Astrocyte (in vitro differentiated cells and primary cell): ENCODE measurements around the gene FHIT. TPM values are rescaled to one million over a fixed set of nuclear protein-coding genes. Genes with fewer than 3 reads are reported as not detected.

Experiments
- DNase-seq: peaks from one replicate; pipeline ENCODE4 v3.0.0-alpha.2; 2010; ENCODE audit warnings: low read depth
- FAIRE-seq: peaks from 2 replicates; lab custom pipeline; 2011; peaks lifted over from hg19 to GRCh38; lab: Jason Lieb, UNC
- H2AFZ ChIP-seq: 2 replicates; pipeline ENCODE4 v1.6.0; 2012; ENCODE audit warnings: low read depth, low read length, inconsistent platforms
- H3K27ac ChIP-seq: 2 replicates; pipeline ENCODE4 v1.5.1; 2011; ENCODE audit warnings: low read depth, low read length, inconsistent platforms
- H3K27me3 ChIP-seq: 2 replicates; pipeline ENCODE4 v1.6.0; 2011; ENCODE audit warnings: low read length, inconsistent platforms; ENCODE audit not compliant: insufficient read depth
- H3K36me3 ChIP-seq: 2 replicates; pipeline ENCODE4 v1.5.1; 2011; ENCODE audit warnings: low read length, inconsistent platforms; ENCODE audit not compliant: insufficient read depth
- H3K4me1 ChIP-seq: 2 replicates; pipeline ENCODE4 v1.5.1; 2011; ENCODE audit warnings: low read length, inconsistent platforms; ENCODE audit not compliant: insufficient read depth
- H3K4me2 ChIP-seq: 2 replicates; pipeline ENCODE4 v1.6.0; 2012; ENCODE audit warnings: low read length, inconsistent platforms
- H3K4me3 ChIP-seq: 2 replicates; pipeline ENCODE4 v1.5.1; 2011; ENCODE audit warnings: low read depth, mild to moderate bottlenecking, low read length, inconsistent platforms; ENCODE audit not compliant: insufficient read depth
- H3K79me2 ChIP-seq: 2 replicates; pipeline ENCODE4 v1.6.0; 2012; ENCODE audit warnings: mild to moderate bottlenecking, low read length, inconsistent platforms; ENCODE audit not compliant: insufficient read depth
- H3K9ac ChIP-seq: 2 replicates; pipeline ENCODE4 v1.6.0; 2012; ENCODE audit warnings: mild to moderate bottlenecking, low read length, inconsistent platforms
- H3K9me3 ChIP-seq: 2 replicates; pipeline ENCODE4 v1.5.1; 2012; ENCODE audit warnings: low read depth, mild to moderate bottlenecking, low read length, inconsistent platforms; ENCODE audit not compliant: insufficient read depth
- H4K20me1 ChIP-seq: 2 replicates; pipeline ENCODE4 v1.6.0; 2012; ENCODE audit warnings: low read length, inconsistent platforms; ENCODE audit not compliant: insufficient read depth
- H3K27ac Mint-ChIP-seq: one replicate; pipeline ENCODE4 v1.8.0; 2021; ENCODE audit warnings: mild to moderate bottlenecking, mixed read lengths; ENCODE audit not compliant: unreplicated experiment
- H3K27me3 Mint-ChIP-seq: one replicate; pipeline ENCODE4 v1.8.0; 2021; ENCODE audit warnings: low read depth, mixed read lengths; ENCODE audit not compliant: unreplicated experiment
- H3K36me3 Mint-ChIP-seq: one replicate; pipeline ENCODE4 v1.8.0; 2021; ENCODE audit warnings: low read depth, mixed read lengths; ENCODE audit not compliant: unreplicated experiment
- H3K4me1 Mint-ChIP-seq: one replicate; pipeline ENCODE4 v1.8.0; 2021; ENCODE audit warnings: low read depth, mixed read lengths; ENCODE audit not compliant: unreplicated experiment
- H3K4me3 Mint-ChIP-seq: one replicate; pipeline ENCODE4 v1.8.0; 2021; ENCODE audit warnings: mild to moderate bottlenecking, moderate library complexity, mixed read lengths; ENCODE audit not compliant: unreplicated experiment
- H3K9me3 Mint-ChIP-seq: one replicate; pipeline ENCODE4 v1.8.0; 2021; ENCODE audit warnings: mild to moderate bottlenecking, mixed read lengths; ENCODE audit not compliant: unreplicated experiment
- EZH2 ChIP-seq: IDR thresholded peaks from 2 replicates; pipeline ENCODE4 v1.6.1; 2012; ENCODE audit warnings: mild to moderate bottlenecking, low read length, inconsistent platforms; ENCODE audit not compliant: insufficient read depth
- total RNA-seq: library from RNA; stranded (reverse); gene quantifications from 2 replicates; pipeline ENCODE4 v1.2.1, GENCODE V29; 2021
- TF ChIP-seq, protein P1 (sequence below): IDR thresholded peaks from 2 replicates; pipeline ENCODE4 v1.5.1; 2011; ENCODE audit warnings: low read depth, mild to moderate bottlenecking, inconsistent platforms, low read length, moderate library complexity; ENCODE audit not compliant: insufficient read depth

FHIT gene
- total RNA-seq, 1 donor from 2014 or later: 6.7 TPM

DNA sequence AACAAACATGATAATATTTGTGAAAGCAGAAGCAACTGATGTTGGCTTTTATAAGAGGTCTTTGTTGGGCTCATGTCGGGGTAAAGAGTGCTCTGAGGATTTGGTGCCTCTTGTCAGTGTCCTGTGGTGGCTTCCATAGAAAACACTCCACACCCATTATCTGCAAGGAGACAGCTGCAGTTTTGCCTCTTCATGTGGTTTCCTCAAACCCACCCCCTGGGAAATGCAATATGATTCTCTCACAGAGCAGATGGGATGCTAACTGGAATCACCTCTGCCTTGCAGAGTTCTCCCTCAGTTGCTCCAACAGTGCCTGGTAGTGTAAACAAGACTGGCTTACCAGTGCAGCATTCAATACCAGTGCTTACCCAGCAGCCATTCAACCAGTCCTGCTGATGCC is 1430.0 kb downstream of the FHIT start:
- Histone ChIP-seq H3K9ac (no peak overlapping the region), H3K4me3 (no peak overlapping the region), H3K9me3 (no peaks in the 10 kb centered on the region), H3K36me3 (no peaks in the 10 kb centered on the region), H3K27me3 (no peaks in the 10 kb centered on the region), H3K4me1 (peaks cover 26% of the 10 kb centered on the region), H3K27ac (no peak overlapping the region), H3K79me2 (no peaks in the 10 kb centered on the region), H3K4me2 (no peak overlapping the region), H4K20me1 (no peaks in the 10 kb centered on the region), H2AFZ (no peak overlapping the region)
- TF ChIP-seq, protein P1, sequence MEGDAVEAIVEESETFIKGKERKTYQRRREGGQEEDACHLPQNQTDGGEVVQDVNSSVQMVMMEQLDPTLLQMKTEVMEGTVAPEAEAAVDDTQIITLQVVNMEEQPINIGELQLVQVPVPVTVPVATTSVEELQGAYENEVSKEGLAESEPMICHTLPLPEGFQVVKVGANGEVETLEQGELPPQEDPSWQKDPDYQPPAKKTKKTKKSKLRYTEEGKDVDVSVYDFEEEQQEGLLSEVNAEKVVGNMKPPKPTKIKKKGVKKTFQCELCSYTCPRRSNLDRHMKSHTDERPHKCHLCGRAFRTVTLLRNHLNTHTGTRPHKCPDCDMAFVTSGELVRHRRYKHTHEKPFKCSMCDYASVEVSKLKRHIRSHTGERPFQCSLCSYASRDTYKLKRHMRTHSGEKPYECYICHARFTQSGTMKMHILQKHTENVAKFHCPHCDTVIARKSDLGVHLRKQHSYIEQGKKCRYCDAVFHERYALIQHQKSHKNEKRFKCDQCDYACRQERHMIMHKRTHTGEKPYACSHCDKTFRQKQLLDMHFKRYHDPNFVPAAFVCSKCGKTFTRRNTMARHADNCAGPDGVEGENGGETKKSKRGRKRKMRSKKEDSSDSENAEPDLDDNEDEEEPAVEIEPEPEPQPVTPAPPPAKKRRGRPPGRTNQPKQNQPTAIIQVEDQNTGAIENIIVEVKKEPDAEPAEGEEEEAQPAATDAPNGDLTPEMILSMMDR: no peak
- Mint-ChIP-seq H3K27ac (no peak overlapping the region), H3K4me3 (no peak overlapping the region), H3K9me3 (peaks cover 3% of the 10 kb centered on the region), H3K27me3 (no peaks in the 10 kb centered on the region), H3K4me1 (peaks cover 22% of the 10 kb centered on the region), H3K36me3 (peaks cover 2% of the 10 kb centered on the region)
- no peak for DNase-seq
- no peak for FAIRE-seq

GRCh38 chr3:59820352-59820934 is 1430.8 kb downstream of the FHIT start:
- peaks cover 23% of the 10 kb centered on the region for H3K4me1 Mint-ChIP-seq

DNA sequence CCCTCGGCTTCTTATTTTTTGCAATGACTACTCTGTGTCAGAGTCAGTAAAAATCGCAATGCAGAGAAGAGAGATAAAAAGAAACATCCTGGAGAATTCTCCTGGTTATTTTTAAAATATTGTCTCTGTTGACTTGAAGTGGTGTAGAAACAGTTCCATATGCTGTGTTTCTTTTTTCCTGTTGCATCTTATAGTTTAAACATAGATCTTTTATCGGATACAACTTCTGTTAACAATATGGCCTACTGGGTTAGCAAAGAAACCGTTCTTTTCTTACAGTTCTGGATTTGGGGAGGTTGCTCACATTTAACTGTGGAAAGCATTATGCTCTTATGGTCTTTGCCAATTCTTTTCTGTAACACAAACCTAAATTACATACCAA is 1432.3 kb downstream of the FHIT start:
- FAIRE-seq (no peak), DNase-seq (no peak)
- no peaks in the 10 kb centered on the region for H4K20me1 ChIP-seq
- H3K4me3 Mint-ChIP-seq: no peak overlapping the region
- peak overlapping the region; percentile 91 for H3K9ac ChIP-seq
- H2AFZ ChIP-seq: no peak overlapping the region
- H3K27me3 ChIP-seq: no peaks in the 10 kb centered on the region
- peak overlapping the region; percentile 91 for H3K4me2 ChIP-seq
- peak overlapping the region; percentile 44 for H3K27ac Mint-ChIP-seq
- H3K27me3 Mint-ChIP-seq: no peaks in the 10 kb centered on the region
- peak overlapping the region; percentile 97 for H3K27ac ChIP-seq
- H3K36me3 ChIP-seq: no peaks in the 10 kb centered on the region
- H3K9me3 ChIP-seq: no peaks in the 10 kb centered on the region
- H3K9me3 Mint-ChIP-seq: peaks cover 3% of the 10 kb centered on the region
- H3K36me3 Mint-ChIP-seq: peaks cover 2% of the 10 kb centered on the region
- TF ChIP-seq, protein P1: no peak
- TF ChIP-seq EZH2: no peak
- H3K4me1 Mint-ChIP-seq: peaks cover 24% of the 10 kb centered on the region
- no peak overlapping the region for H3K4me3 ChIP-seq
- H3K79me2 ChIP-seq: no peaks in the 10 kb centered on the region
- H3K4me1 ChIP-seq: peaks cover 26% of the 10 kb centered on the region

More at GRCh38 chr3:59820352-59820934, 1430.8 kb downstream of the FHIT start:
- Histone ChIP-seq H3K27me3 (no peaks in the 10 kb centered on the region), H3K4me1 (peaks cover 26% of the 10 kb centered on the region), H2AFZ (no peak overlapping the region), H3K9ac (no peak overlapping the region), H3K9me3 (no peaks in the 10 kb centered on the region), H3K36me3 (no peaks in the 10 kb centered on the region), H3K79me2 (no peaks in the 10 kb centered on the region), H3K27ac (peak overlapping the region; percentile 40), H3K4me2 (no peak overlapping the region), H3K4me3 (no peak overlapping the region), H4K20me1 (no peaks in the 10 kb centered on the region)
- H3K27ac Mint-ChIP-seq: no peak overlapping the region
- no peaks in the 10 kb centered on the region for H3K27me3 Mint-ChIP-seq
- TF ChIP-seq EZH2: no peak
- TF ChIP-seq, protein P1: no peak
- peaks cover 3% of the 10 kb centered on the region for H3K9me3 Mint-ChIP-seq
- H3K36me3 Mint-ChIP-seq: peaks cover 2% of the 10 kb centered on the region
- DNase-seq (peak; percentile 42), FAIRE-seq (no peak)
- H3K4me3 Mint-ChIP-seq: no peak overlapping the region
